ENCODE results near the gene AMER2.

Gene AMER2

DNA sequence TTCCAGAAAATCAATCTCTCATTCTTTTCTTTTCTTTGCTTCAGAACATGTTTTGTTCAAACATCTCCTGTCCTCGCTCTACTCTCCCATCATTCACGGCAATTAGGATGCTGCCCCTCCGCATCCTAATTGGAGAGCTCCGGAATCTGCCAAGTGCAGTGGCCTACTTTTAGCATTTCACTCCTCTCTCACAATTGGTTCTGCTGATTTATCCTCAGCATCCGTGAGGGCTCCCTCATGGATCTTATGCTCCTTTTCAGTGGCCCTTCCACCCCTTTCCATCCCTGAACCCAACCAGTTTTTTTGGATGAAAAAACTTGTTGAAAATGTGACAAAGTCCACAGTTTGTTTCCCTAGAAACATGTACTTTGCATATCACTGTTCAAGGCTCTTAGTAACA, 22.4 kb downstream of the AMER2 start:
- FAIRE-seq: no peak

- FAIRE-seq: no peak
Measured at GRCh38 chr13:25148402-25148771, 23.7 kb downstream of the AMER2 start.

DNA sequence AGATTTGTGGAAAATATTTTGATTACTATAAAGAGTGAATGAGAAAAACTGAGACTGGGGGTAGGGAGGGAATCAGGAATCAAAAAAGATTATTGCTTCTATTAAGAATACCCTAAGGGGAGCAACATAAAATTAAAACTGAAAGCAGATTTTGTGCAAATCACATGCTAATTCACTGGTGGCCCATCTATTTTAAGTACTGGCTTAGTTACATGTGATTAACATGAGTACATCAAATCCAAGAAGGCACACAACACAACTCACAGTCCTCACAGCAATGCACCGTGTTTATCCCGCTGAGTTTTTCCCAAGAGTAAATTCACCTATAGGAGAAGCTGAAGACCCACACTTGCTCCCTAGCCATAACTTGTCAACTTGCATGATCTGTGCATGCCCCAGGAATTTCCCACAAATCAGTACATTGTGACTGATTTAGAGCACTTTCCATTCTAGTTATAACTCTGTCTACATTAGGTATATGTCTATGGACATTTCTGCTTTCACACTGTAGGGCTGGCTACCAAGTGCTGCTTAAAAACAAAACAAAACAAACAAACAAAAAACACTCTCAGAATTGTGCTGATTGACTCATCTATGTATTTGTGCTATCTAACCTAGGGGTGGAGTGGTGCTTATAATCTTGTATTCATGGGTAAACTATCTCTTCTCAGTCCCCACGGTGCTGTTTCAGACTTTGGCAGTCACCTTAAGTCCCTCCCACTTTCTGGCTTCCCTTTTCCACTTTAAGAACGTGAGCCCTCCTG, 24.3 kb downstream of the AMER2 start:
- FAIRE-seq: no peak

GRCh38 chr13:25143706-25144105, 28.4 kb downstream of the AMER2 start:
- no peak for FAIRE-seq

DNA sequence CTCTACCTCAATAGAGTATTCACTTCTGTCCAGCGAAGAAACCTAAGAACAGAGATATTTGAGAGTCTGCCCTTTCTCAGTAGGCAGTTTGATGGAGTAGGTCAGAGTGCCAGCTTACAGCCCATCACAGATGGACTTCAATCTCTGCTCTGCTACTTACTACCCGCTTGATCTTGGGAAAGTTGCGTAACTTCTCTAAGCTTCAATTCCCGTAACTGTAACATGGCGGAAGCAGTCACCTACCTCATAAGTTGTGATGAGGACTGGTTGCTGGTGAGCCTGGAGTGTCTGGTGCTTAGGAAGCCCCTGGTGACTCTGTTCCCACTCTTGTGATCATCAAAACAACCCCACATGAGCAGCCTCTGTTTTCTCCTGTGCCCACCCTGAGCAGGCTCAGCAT, 31.0 kb downstream of the AMER2 start:
- no peak for FAIRE-seq

- no peak for FAIRE-seq
Measured at GRCh38 chr13:25137788-25138115, 34.3 kb downstream of the AMER2 start.

DNA sequence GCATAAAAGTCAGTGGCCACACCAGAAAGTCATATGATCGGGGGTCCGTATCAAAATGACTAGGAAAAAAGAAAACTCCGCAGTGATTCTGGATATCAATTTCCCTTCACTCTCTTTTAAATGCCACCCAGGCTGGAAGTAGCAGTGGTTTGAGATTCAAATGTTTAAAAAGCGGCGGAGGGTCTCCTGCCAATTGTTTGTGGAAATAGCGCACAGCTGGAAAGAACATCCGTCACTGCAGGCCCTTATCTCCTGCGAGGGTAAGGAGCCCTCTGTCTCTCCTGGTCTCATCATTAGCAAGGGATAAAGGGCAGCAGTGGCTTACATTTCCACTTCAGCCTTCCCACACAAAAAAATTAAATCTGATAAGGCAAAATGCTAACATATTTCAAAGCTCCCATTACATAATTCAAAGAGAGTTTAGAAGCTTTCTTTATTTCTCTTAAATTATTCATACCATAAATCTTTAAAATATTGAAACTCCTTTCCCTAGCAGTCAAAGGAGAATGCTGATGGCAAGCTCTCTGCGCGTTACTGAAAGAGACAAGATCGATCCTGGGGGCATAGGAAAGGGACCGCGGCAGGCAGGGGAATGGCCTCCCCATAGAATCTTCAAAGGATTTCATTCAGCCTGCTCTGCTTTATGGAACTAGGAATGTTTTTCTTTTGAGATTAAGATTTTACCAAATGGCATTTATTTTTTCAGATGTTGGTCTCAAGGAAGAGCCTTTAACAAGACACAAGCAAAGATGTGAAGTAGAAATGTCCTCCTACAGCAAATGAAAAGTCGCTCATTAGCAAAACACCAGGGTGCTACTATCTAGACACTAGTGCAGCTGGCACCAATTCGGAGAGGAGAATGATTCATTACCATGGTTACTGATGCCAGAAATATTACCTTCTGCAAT, 35.0 kb downstream of the AMER2 start:
- FAIRE-seq: no peak

DNA sequence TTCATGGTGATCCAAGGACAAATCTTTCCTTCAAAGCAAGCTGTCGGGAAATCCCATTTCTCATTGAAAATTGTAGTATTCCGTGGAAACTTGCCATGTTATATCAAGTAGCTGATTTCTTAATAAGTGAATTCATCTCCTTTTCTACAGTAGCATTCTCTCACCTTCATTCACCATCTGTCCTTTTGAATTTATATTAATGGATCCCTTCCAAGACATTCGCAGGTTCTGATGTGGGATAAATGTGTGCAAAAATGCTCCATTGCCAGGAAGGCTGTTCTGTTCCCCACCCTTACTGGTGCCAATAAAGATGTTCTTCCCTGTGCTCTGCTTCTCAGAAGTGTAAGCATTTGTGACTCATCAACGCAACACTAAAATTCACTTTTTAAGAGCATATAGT, 36.2 kb downstream of the AMER2 start:
- no peak for FAIRE-seq

DNA sequence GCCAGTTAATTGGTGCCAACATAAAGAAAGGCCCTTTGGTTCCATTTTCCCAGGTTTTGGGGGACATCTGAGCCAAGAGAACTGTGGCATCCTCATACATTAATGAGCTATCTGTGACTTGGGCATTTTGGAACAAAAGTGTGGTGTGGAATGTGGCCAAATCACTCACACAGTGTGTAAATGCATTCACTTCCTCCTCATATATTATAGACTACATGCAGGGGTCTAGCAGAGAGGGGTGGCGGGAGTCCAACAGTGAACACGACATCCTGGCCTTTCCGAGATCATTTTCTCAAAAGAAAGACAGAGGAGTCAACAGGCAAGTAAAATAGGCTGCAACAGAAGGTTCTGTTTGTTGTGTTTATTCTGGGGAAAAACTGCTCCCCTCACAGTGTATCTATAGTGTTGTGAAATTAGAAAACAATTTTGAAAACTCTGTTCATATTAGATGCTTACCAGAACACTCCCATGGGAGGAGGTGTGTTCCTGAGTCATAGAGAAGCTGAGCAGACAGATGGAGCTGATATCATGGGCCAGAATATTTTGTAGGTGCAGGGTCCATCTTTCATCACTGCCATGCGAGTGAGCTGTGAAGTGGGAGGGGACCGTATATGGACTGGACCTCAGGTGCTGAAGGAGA, 39.2 kb downstream of the AMER2 start:
- no peak for FAIRE-seq

GRCh38 chr13:25131881-25132420, 40.1 kb downstream of the AMER2 start:
- no peak for FAIRE-seq

DNA sequence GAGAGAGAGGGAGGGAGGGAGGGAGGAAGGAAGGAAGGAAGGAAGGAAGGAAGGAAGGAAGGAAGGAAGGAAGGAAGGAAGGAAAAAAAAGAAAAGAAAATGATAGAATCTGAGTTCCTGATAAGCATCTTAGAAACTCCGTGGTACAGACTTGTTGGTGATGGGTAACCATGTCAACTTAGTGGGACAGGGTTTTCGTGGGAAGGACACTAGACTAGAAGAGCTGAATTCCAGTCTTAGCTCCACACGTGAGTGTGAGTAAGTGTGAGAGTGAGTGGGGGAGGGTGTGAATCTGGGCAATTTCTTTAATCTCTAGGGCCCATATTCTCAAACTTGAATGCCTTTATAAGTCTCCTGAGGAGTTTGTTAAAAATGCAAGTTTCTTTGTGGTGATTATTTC, 41.1 kb downstream of the AMER2 start:
- FAIRE-seq: no peak

DNA sequence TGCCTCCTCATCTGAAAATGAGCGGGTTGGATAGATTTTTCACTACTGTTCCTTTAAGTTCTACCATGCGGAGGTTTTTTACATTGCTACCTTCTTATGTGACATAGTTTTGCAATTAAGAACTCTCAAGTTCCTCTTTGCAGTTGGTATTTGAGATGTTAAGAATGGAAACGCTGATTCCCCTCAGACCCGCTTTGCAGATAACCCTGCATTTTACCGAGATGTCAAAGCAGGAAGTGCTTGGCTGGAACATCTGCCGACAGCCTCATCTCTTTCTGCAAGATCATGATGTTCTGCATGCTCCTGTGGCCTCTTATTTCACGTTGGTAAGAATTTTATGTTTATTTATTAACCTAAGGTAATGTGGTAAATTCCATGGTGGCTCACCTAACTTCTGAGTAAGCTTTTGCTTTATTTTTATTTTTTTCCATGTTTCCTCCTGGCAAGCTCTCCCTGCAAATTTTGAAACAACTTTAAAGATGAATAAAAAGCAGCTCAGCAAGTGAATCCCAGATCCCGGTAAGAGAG, 53.6 kb downstream of the AMER2 start:
- FAIRE-seq: no peak

GRCh38 chr13:25117312-25117711, 54.8 kb downstream of the AMER2 start:
- FAIRE-seq: no peak

DNA sequence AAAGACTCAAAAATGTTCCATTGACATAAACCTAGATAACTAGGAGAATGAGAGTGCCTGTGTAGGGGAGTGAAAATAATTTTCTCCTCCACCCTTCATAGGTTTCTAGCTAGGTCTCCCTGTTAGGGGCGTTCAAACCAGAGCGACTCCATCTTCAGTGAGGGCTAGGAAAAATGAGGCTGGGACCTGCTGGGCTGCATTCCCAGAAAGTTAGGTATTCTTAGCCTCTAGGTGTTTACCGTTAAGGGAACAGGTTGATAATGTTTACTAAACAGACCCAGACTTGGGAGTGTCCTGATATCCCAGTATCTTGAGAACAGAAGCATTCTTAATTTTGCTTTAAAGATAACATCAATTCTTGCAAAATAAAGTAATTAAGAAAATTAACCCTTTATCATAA, 56.0 kb downstream of the AMER2 start:
- no peak for FAIRE-seq

- peak; percentile 39 for FAIRE-seq
Measured at GRCh38 chr13:25114220-25114619, 57.9 kb downstream of the AMER2 start.

DNA sequence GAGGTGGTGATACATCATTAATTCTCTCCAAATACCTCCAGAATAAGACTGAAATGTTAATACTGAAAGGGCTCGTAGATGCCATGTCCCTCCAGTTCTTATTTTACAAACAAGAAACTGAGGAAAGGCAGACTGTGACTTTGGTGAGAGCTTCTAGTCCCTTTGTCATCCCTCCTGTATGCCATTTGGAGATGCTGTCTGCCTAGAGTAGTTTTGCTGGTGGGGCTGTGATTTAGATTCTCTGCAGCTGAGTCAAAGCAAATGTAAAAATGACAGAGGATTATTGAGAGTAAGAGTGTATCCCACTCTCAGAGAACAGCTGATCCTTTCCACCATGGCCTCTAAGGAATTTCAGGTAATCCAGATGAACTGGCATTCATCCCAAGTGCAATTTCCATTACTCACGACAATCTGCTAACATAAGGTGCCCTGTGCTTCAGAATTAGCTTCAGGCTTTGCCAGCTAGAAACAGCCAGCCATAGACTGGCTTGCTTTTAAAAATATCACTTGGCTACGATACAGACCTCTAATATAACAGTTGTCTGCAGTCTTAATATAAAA, 59.3 kb downstream of the AMER2 start:
- no peak for FAIRE-seq
